Endothelial cell of umbilical vein (primary cell): ENCODE measurements around the gene PROZ.

ENCODE experiments used
- CTCF ChIP-seq, 2 donors: IDR thresholded peaks; 1 replicate in 1 of 2; 2 replicates in 1 of 2; pipeline ENCODE4 v1.5.1; 2011; ENCODE audit warnings: low read length in 2 of 2, mild to moderate bottlenecking in 2 of 2, moderate library complexity in 2 of 2, control low read depth in 1 of 2, inconsistent platforms in 1 of 2, low read depth in 1 of 2; ENCODE audit not compliant: insufficient read depth in 1 of 2; ENCODE audit errors: extremely low read depth in 1 of 2
- JUN ChIP-seq: IDR thresholded peaks from 2 replicates; pipeline ENCODE4 v1.6.1; 2011; ENCODE audit warnings: borderline replicate concordance, low read depth; ENCODE audit not compliant: insufficient read length, insufficient read depth
- POLR2AphosphoS5 ChIP-seq: IDR thresholded peaks from 2 replicates; pipeline ENCODE4 v1.6.1; 2012; ENCODE audit warnings: low read depth, mild to moderate bottlenecking, control low read depth, low read length, moderate library complexity; ENCODE audit not compliant: insufficient read depth

GRCh38 chr13:113139577-113139976 is 18.9 kb upstream of the PROZ start:
- no peak for TF ChIP-seq POLR2AphosphoS5
- no peak for TF ChIP-seq JUN
- TF ChIP-seq CTCF (IDR thresholded peaks at IDR 0.05; ENCODE audit: extremely low read depth in 1 of 2, insufficient read depth in 1 of 2, low read depth in 1 of 2, low read length in 2 of 2) = no peak
